Measurements from ENCODE around the gene VCP.

The VCP gene

DNA sequence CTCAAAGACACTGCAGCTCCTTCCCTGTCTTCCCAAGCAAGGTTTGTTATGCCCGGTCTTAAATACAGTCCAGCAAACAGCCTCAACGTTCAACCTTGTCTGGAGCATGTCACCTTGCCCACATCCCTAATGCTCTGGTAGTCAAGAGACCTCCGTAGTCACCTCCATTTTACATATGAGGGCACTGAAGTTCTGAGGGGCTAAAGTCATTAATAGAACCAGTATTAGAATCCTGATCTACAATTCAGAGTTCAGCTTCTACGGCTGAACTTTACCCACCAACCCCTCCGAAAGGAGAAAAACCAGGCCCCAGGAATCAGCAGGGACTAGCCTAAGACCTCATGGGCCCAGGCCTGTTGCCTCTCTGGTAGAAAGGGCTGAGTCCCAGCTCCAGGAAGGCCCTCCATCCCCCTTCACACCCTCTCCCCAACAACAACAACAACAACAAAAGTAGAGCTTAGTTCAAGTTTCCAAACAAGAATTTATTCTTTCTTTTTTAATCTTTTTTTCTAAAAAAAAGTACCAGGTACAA, 31.3 kb upstream of the VCP start:
- DNase-seq (ENCODE audit: low read depth): no peak

- peak; percentile 97 for DNase-seq (ENCODE audit: low read depth)
These were observed 30.6 kb upstream of the VCP start, which contains the start of gene STOML2 for GRCh38 chr9:35102769-35103659. Gene STOML2, minus strand, starts transcription at chr9:35103131. Its CDS starts 37 bp downstream, at chr9:35103094.

- no peak for DNase-seq (ENCODE audit: low read depth)
These were observed 30.0 kb upstream of the VCP start for GRCh38 chr9:35102465-35102768.

DNA sequence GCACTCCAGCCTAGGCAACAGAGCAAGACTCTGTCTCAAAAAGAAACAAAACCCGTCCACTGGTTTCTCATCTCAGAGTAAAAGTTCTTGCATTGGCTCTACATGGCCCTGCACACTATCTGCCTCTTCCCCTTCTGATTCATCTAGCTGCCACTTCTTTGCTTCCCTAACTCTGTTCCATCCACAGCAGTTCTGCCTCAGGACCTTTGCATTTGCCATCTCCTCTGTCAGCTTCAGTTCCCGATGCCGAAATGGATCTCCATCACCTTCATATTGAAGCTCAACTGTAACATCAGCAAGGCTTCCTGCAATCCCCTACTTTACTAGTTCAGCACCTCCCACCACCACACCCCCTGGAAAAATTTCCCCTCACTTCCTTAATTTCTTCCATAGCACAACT, 25.1 kb upstream of the VCP start:
- DNase-seq (ENCODE audit: low read depth): no peak

GRCh38 chr9:35096035-35096849, 23.8 kb upstream of the VCP start, which contains the start of gene PIGO:
Gene PIGO, minus strand, starts transcription at chr9:35096591. Its CDS starts 1,026 bp downstream, at chr9:35095565.
- peak; percentile 67 for DNase-seq (ENCODE audit: low read depth)

DNA sequence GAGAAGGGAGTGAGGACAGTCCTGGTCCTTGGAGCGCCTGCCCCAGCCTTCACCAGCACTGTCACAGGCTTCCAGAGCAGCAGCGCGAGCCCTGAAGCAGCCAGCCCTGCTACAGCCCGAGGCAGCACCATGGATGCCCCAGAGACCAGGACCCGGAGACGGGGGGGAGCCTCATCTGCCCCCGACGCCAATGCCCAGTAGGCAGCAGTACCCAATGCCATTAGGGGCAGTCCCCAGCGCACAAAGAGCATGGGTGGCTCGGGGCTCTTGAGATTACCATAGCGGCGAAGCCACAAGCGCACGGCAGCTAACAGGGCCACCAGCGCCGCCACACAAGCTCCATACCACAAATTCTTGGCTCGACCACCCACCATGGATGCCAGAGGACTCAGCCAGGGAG, 19.1 kb upstream of the VCP start:
- DNase-seq (ENCODE audit: low read depth): no peak

DNA sequence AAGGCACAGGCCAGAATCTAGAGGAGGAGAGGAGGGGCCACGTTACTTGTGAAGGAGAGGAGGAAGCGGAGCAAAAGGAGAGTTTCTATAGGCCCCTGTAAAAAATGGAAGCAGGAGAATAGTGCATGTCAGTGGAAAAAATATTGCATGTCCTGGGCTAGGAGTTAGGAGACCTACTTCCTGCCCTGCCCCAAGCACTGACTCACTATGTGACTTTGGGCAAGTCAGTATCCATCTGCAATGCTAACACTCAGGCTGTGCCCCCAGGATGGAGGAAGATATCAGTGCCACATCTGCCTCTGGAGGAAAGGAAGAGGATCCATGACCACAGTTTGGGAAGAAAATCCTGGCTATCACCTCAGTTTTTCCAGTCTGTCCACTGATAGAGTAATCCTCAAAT, 17.0 kb upstream of the VCP start:
- no peak for DNase-seq (ENCODE audit: low read depth)

GRCh38 chr9:35085078-35085477, 12.7 kb upstream of the VCP start:
- no peak for DNase-seq (ENCODE audit: low read depth)

GRCh38 chr9:35079426-35080341, 7.3 kb upstream of the VCP start, which contains the start of gene FANCG:
Gene FANCG, minus strand, starts transcription at chr9:35079942. Its CDS starts 418 bp downstream, at chr9:35079524.
- DNase-seq (ENCODE audit: low read depth): peak; percentile 91

GRCh38 chr9:35079041-35079425, 6.6 kb upstream of the VCP start:
- no peak for DNase-seq (ENCODE audit: low read depth)

DNA sequence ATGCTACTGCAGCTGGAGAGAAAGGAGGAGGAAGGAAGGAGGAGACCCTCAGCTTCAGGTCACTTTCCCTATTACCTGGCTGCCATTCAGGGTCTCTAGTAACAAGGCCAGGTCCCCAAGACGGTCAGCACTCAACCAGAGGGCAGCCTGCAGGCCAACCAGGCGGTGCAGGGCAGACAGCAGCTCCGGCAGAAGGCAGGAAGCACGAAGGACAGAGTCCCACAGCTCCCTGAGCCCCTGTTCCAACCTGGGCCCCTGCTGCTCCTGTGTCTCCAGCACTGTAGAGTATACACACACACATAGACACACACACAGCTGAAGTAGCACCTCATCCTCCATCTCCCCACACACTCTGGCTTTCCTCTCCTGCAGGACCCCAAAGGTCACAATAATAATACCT, 5.6 kb upstream of the VCP start:
- DNase-seq (ENCODE audit: low read depth): no peak

DNA sequence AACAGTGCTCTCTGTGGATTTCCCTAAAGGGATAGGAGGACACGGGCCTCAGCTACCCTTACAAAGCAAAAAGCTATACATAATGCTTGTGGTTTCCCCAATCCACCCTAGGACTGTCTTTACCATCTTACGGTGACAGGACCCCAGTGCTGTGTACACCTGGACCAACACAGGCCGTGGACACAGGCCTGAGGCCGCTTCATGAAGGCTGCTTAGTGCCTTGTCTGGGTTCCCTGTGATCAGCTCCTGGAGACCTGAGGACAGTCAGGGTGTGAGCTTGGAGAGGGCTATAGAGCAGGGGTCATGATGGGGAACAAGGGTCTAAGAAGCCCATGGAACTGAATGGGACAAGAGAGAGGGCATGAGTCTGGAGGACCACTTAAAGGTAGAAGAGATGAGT, 4.4 kb upstream of the VCP start:
- no peak for DNase-seq (ENCODE audit: low read depth)

DNA sequence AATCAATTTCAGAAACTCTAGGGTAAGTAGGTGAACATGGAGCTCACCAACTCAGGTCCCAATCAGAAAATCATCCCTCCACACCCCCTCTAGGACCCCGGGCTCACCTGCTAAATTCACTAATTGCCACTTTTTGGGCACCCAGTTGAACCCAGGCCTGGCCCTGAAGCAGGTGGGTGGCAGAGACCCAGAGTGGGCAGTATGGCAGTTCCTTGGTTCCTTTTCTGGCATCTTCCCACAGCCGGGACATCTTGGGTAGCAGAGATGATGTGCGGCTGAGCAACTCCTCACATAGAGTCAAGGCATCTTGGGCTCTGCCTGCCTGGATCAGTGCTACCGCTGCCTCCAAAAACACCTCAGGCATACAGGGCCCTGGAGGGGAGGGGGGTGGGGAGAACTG, 2.9 kb upstream of the VCP start:
- DNase-seq (ENCODE audit: low read depth): no peak

DNA sequence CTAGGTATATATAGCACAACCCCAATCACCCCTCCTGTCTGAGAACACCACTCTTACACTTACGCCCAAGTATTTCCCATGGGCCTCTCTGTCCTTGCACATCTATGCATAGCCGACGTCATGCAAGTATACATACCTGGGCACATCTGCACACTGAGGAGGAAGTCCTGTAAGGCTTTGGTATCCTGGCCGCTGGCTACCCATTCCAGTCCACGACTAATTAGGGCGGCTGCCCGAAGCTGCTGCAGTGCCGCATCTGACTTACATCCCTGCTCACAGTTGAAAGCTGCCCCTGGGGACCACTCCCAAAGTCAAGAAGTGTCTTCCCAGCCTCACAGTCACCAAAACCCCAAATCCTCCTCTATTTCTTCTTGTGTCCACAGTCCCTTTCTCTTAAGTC, 2.4 kb upstream of the VCP start:
- DNase-seq (ENCODE audit: low read depth): no peak

DNA sequence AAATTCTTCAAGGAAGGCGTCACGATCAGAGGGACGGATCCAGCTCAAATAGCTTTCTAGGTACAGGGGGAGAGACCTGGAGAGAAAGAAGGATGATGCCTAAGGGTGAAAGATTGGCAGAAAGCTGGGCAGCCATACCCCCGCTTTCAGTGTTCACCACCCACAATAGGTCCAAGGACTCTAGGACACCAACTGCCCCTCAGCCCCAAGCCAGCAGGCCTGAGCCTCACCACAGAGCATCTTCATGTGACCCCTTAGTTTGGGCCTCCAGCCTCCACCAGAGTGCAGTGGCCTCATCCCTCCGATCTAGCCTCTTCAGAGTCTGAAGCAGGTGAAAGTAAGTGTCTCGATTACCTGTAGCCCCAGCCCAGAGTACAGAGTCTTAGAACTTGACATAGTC, 1.7 kb upstream of the VCP start:
- DNase-seq (ENCODE audit: low read depth): no peak

DNA sequence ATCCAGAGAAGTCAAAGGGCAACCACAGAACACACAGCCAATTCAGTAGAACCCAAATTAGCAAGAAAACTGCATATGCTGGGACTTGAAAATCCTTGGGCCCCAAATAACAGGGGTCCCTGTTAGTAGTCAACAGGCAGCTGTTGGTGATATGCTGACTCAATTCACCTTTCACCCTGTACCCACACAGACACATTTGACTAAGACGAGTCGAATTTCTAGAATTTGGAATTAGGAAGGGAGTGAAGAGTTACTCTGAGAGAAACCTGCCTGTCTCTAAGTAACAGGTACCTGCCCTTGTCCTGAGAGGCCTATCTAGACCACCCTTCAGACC, 821 bp upstream of the VCP start:
- no peak for DNase-seq (ENCODE audit: low read depth)

GRCh38 chr9:35071814-35072460, 488 bp downstream of the VCP start:
- DNase-seq (ENCODE audit: low read depth): peak; percentile 82

- peak; percentile 29 for DNase-seq (ENCODE audit: low read depth)
These were observed 1.3 kb downstream of the VCP start for GRCh38 chr9:35070823-35071813.

DNA sequence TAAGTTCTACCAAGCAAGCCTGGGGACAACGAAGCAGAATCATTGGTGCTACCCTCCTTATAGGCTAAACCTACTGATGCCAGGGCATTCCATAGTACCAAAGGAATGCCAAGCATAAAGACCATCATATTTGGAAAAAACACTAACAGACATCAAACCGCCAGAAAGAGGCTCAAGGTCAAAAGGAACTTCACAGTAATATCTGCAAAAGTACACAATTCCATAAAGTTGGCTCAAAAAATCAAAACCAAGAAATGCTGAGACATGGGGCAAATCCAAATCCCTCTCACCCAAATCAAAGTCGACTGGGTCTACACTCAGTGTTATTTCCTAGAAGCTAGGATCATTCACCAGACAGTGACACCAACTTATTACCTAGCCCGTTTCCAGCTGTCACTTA, 3.4 kb downstream of the VCP start:
- DNase-seq (ENCODE audit: low read depth): no peak

DNA sequence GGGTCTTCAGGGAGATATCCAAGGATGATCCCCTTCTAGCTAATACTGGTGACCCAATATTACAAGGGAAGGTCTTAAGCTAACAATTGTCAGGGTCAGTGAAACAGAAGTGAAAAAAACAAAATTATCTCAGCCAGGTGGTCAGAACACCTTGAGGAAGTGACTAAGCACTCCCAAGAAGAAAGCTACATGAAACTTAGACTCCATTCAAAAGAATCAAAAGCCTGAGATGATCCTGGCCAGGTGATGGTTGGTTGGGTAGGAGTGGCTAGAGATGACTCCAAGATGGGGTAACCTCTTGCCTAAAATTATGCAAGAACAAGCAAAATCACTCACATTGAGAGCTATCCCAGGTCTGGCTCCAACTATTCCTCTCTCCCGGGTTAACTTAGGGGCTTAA, 5.4 kb downstream of the VCP start:
- no peak for DNase-seq (ENCODE audit: low read depth)
